ENCODE data around the gene KCNQ1. TPM values are rescaled to one million over a fixed set of nuclear protein-coding genes. Genes with fewer than 3 reads are reported as not detected.

KCNQ1 gene
- total RNA-seq, 1 donor from 2014 or later, result 0.13 TPM

DNA sequence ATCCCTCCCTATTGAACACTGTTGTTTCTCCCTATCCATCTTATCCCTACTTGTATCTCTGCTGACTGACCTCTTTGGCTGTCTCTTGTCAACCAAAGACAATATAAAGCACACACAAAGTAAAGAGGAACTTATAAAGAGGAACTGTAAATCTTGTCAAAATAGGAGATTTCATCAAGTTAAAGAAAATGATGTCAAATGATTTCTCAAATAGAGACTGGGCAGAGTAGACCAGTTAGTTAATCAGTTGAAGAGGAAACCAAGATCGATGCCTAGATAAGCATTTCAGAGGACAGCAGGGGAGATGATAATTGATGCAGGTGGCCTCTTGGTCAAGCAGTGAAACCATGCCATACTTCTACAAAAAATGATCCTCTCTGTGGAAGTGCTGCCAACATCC is 232.3 kb downstream of the KCNQ1 start:
- DNase-seq (ENCODE audit: low read depth in 2 of 2), result no peak

DNA sequence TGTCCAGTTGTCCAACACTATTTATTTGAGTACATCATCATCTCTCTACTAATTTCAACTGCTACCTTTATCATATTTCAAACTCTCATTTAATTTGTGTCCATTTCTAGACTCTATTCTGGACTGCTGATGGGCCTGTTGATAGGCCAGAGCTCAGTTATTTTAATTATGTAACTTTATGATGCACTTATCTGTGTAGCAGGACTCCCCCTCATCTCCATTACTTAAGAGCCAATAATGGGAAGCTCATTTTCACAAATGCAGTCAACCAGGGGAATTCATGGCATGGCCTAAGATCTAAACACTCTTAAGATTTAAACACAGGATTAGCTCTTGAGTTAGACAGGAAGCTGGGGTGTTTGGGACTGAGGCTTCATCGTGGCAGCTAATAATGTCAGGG is 233.6 kb downstream of the KCNQ1 start:
- no peak for DNase-seq (ENCODE audit: low read depth in 2 of 2)

DNA sequence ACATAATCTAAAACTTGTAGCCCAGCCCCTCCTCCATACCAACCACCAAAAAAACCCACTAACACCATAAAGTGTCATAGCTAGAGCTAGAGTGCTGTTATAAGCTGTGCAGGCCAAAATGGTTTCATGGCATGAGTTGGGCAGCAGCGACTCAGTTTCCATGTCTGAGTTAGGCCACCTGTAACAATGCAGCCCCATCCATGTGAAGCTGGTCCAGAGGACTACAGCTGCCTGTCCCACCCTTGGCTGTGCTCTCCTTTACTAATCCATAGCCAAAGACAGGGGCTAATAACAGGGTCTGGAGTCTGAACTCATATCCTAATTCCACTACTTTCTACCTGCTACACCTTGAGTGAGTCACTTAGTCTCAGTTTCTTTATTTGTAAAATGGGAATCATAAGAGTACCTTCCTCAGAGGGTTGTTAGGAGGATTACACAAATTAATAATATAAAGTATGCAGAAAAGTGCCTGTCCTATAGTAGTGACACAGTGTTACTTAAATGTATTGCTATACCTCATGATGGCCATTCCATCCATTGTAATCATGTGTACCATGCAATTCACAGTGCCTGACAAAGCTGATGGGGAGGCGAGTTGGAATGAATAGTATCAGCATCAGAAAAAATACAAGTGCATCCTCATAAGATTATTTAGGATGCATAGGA is 234.3 kb downstream of the KCNQ1 start:
- no peak for DNase-seq (ENCODE audit: low read depth in 2 of 2)

DNA sequence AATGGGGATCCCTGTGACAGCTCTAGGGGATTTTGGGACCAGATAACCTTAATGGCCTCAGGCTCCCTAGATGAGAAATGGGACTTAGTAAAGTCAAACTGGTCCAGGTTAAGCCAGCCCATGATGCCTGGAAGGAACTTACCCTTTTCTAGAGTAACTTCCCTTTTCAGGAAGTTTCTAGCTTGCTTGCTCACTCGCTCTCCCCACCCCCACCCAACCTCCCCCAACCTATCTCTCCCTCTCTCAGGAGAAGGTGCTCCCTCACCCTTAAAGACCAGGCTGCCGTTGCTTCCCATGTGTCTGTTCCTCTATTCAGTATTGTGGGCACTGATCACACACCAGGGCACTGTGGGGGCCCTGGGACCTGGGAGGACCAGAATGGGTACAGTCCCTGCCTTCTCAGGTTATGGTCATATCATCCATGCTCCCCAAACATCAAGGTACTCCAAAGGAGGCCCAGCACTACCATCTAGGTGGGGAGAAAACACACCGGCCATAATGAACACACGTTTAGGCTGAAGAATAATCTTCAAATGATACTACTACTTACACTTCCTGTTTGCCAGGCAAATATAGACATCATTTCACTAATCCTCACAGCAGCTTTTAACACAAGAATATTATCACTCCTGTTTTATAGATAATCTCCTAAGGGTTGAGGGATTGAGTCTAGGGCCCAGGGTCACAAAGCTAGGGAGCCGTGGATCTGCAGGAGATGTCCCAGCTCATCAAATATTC is 236.8 kb downstream of the KCNQ1 start:
- no peak for DNase-seq (ENCODE audit: low read depth in 2 of 2)

DNA sequence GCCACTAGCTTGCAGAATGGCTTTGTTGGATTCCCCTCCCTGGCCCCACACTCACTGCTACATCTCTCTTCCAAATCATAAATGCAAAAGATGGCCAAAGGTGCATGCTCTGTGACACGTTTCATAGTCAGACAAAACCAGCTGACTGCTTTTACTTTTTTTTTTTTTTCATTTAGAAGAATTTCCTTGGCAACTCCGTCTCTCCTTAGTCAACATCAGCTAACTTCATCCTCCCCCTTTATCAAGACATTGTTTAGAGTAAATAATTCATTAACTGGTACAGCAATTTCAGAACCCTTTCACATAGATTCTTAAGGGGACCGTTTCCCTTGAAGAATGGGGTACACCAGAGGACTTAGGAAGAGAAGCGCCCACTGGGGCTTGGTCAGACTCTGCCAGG is 239.0 kb downstream of the KCNQ1 start:
- no peak for DNase-seq (ENCODE audit: low read depth in 2 of 2)

DNA sequence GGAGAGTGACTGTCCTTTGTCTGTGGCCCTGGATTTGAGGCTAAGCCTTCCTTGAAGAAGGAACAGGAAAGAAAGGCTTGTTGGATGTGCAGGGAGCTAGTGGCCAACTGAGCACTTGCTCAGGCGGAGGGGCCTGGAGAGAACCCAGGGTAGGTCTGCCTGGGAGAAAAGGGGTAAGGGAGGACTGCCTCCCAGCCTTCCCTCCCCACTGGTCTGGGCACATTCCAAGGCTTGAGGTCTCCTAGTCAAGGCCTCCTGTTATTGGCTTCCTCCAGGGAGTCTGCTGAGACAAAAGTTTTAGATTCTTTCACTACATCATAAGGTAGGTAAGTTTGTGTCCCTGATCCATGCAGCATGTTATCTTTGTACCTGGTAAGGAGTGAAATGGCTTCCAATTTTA is 239.8 kb downstream of the KCNQ1 start:
- DNase-seq (ENCODE audit: low read depth in 2 of 2), result no peak

DNA sequence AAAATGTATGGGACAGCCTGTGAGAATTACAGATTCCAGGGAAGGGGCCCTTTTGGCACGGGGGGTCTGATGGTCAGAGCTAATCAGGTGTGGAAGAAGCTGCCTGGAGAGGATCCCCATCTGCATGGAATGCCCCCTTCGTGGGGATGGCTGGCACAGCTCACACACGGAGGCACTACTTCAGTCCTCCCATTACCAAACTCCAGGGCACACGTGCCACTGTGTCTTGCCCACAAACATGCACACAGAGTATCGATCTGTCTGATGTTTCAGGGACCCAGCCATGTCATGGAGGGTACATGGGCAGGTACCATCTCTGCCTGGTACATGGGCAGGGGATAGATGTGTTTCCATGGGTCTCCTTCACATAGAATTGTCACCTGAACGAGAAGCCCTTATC is 240.2 kb downstream of the KCNQ1 start:
- no peak for DNase-seq (ENCODE audit: low read depth in 2 of 2)

DNA sequence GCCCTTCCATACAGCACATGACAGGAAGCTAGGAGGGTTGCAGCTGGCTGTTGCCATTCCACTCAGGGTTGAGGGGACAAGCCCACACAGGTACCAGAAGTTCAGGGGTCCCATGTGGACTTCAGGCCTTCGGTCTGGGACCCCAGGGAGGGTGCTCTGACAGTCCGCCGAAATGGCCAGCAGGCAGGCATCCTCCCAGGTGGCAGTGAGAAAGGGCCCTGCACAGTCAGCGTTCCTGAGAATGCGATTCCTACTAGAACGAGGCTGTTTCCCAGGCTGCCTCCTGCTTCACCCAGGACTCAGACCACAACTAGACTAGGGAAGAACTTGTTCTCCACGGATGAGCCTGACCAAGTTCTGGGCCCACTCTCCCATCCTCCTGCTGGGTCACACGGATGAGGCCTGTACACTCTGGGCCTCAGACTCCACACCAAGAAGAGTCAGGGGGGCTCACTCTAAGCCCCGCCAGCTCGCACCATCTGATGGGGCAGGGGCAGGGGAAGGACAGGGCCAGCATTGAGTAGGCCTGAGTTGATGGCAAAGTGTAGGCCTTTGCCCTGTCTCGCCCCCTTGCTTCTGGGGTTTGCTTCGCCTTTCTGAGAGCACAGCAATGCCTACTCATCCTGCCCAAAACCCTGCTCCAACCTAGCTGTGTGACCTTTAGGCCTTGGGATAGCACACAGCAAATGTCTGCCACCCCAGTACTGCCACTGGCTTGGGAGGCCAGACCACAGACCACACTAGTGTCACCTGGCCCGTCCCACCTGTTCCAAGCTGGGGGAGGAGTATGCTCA is 241.0 kb downstream of the KCNQ1 start:
- DNase-seq (ENCODE audit: low read depth in 2 of 2), result no peak

DNA sequence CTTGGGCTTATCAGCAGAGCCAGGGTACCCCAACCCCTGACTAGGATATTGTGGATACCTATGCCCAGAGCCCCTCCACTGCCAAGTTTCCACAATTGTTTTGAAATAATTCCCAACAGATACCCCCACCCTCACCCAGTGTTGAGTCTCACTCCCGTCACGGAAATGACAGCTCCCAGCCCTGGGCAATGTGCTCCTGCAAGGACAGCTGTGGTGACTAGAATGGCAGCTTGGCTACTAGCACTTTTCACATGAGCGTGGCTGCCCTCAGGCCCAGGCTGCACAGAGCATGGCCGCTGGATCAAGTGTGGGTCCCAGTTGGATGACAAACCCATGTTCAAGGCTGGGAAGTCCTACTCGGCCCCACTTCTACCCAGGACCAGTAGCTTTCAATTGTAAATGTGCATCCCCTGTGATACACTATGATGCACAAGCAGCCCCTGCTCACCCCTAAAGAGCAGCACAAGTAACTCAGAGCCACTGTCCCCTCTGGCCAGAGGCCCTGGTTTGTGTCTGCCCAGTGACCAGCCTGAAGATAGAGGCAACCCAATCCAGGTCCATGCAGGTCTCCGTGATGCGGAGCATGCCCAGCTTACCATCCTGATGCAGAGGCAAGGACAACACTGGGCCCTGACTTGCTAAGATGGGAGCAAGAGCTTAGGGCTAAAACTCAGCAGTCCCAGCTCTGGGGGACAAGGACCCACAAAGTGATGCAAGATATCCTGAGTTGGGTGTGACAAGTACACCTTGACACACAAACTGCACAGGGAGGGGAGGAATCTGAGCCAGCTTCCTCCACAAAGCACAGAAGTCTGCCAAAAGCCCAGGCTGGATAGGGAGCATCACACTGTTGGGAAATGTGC is 241.8 kb downstream of the KCNQ1 start:
- DNase-seq (ENCODE audit: low read depth in 2 of 2), result no peak

DNA sequence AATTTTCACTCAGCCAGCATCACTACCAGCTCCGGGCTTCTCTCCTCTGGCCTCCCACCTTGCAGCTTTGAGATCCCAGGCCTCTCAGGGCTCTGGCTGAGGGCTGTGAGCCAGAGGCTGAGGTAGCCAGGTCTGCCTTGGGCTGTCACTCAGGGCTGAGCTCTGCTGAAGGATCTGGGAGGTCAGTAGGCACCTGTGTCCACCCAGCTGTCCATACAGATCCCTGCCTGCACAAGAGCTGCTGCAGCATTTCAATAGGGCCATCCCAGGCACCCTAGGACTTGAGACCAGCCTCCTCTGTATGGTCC is 242.4 kb downstream of the KCNQ1 start:
- no peak for DNase-seq (ENCODE audit: low read depth in 2 of 2)

DNA sequence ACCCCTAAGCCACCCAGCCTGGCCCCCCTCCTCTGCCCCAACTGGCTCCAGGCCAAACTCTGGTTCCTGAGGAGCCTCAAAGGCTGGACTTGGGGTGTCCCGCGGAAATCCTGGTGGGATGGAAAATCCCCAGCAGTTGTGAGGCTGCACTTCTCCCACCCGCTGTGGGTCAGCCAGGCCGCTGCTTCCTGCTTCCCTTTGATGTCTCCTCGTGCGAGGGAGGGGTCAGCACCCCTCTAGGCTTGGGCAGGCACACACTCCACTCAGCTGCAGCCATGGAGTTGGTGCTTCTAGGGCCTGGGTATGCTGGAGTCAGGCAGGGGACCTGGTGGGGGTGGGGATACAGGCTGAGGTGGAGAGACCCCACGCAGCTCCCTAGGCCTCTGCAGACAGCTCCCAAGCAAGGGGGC is 243.0 kb downstream of the KCNQ1 start:
- peak in 1 of 2 donors; percentile 15 for DNase-seq (ENCODE audit: low read depth in 2 of 2)

DNA sequence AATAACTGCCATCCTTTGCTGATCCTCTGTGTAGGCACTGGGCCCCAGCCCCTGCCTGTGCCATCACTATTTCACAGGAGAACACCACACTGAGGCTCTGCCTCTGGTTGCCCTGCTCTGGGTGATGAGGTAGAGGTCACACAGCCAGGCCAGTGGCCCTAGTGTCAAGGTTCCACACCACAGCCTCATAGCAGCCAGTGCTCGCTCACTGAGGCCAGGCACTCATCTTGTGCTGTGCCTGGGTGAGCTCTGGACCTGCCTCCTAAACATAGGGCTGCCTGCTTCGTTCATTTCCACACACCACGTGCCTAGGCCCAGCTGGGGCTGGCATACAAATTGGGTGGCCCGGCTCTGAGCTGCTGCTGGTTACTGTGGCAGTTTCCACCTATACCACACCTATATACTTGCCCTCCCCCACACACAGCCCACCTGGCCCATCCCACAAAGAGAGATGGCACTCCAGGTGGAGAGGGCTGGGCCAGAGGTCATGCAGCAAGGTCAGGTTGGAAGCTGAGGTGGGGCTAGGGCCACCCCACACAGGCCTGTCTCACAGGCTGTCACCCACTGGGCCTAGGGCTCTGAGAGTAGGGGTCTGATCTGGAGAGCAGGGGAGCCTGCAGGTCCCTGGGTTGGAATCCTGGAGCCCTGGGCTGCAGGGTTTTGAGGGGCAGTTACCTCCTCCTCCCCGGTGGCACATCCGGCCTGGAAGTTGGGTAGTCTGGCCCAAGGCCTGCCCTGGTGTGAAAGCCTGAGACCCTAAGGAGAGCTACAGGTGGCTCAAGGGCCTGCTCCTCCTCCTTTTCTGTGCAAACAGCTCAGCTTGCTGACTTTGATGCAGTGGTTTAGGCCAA is 243.8 kb downstream of the KCNQ1 start:
- no peak for DNase-seq (ENCODE audit: low read depth in 2 of 2)

DNA sequence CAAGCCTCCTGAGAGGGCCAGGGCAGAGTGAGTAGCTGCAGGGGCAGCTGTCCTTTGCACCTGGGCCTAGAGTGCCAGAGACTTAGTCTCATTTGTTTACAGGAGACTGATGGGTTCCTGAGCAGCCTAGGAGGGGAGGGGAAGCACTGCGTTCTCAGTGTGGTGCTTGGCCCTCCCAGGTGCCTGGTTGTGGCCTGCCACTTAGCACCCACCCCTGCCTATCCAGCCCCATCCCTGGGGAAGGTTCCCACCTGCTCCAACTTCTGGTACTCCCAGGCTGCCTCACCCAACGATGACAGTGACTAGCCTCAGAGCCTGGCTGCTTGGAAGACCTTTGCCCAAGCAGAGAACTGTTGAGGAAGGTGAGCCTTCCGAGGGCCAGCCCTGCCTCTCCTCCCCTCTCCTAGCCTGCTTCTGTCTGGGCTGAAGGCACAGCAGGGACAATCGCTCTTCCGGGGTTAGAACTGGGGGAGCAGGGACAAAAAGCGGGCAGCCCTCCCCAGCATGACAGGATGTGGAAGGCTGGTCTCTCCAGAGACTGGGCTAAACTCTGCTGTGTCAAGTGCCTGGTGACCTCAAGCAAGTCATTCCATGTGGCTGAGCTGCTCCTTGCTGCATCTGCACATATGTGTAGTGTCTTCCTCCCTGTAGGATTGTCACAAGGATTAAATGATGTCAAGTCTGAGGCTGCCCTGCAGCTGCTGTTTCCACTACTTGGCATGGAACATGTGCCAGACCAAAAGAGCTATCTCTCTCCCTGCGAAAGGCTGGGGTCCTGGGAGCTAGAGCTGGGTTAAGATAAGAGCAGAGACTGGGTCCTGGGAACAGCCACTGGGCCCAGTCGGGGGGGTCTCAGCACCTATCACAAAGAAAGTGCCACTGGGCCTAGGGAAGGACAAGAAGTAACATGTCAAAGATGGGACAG is 245.1 kb downstream of the KCNQ1 start:
- no peak for DNase-seq (ENCODE audit: low read depth in 2 of 2)

DNA sequence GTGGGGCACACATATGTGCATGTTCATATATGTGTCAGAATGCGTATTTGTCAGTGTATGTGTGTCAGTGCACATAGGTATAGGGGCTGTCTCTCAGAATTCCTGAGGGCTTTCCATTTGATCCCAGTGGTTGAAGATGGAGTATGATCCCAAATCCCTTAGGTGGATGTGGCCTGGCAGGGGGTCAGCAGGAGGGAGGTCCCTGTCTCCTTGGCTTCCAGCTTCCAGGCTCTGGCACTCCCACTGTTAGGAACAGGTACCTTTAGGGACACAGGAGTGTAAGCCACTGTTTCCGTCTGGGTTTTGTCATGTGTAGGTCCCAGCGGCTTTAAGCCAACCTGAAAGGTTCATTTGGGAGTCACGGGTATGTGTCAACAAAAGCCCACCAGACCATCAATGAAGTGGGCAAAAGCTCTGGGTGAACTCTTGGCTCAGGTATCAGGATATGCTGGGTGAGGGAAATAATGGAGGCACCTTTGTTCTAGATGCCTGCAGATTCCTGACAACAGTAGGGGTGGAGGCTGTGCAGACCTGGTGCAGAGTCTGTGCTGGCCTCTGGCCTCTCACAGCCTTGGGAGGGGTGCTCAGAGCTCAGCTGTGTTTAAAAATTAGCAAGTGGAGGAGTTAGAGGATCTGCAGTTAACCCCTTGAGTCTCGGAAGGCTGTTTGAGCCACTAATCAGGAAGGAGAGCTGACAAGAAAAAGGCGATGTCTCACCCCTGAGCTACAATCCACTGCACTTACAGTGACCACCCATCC is 246.0 kb downstream of the KCNQ1 start:
- no peak for DNase-seq (ENCODE audit: low read depth in 2 of 2)

DNA sequence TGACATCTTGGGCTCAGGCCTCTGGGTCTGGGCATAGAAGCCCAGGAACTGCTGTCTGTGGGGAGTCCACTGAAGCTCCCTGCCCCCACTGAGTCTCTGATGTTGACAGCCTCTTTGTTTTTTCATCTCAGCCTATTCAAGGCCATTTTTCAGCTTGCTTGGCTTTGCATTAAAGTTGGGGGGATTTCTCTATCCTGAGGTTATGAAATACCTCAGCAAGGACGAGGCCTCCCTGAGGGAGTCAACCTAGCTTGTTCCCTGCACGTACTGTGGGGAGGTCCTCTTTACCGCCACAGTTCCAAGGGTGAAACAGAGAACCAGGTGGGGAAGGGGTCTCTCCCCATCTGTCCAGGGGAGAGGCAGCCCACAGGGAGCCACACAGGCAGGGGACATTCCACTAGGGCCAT is 246.6 kb downstream of the KCNQ1 start:
- no peak for DNase-seq (ENCODE audit: low read depth in 2 of 2)

DNA sequence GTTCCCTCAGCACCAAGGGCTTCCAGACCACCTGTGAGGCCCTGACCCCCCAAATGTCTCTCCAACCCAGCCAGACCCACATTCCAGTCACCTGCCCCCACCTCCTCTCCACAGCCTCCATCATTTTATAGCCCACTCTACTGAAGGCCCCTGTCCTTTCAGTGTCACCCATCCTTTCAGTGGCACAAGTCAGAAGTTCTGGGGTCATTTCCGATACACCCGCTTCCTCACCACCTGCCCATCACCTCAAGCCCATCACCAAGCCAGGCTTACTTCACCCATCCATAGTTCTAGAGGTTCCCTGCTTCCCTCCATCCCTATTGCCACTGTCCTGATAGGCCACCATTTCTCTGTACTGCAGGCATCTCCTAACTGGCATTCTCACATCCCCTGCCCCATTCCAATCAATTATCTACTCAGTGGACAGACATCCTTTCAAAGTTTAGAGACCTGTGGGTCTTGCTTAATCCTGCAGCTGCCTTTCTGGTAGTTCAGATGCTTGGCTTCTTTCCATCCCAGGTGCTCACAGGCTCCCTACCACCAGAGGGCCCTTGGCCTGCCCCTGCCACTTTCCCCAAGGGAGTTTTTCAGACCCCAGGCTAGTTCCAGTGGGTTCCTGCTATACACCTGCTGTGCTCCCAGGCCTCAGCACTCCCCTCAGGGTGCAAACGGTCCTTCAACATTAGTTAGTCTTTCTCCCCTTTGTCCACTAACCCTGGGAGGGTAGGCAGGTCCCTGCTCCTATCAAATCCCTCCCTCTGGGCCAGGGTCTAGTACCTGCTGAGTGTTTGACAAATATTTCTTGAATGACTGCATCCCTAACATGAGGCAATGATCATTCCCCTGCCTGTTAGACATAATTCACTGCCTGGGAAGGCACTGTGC is 247.4 kb downstream of the KCNQ1 start:
- DNase-seq (ENCODE audit: low read depth in 2 of 2), result no peak

DNA sequence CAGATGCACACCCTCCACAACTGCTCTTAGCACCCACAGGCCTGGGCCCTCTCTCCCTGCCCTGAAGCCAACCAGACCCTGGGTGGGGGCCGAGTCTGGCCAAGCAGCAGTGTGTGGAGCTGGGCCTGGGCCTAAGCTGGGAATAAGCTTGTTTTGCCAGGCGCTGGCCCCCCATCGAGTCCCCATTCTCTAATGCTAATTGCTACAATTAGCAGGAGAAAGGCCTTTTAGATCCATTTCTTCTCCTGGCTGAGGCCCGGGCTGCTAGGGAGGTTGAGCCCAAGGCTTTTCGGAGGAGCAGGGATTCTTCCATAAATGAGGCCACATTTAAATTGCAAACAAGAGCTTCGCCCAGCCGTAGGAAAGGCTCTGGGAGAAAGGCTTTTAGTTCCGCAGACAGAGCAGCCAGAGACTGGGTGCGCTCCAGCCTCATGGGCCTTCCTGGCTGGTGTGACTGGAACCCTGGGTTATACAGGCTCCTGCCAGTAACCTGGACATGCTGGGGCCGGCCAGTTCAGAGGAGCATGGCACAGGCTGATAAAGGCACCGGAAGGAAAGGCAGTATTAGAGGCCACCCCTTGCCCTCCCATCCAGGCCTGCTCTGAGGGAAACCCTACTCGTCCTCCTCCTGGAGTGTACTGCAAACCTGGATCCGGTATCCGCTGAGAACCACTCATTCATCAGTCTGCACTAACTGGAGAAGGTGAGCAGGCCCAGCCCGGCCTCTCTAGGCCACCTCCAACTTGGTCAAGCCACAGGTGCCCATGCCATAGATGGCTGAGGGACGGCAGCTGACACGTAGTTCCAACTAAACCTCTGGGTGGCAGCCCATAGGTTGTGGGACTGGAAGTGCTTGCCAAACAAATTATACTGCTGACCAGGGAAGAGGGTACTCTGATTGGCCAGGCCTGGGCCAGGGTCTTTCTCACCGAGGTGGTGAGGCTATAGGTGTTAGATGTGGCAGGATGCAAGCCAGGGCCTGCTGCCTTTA is 248.8 kb downstream of the KCNQ1 start:
- no peak for DNase-seq (ENCODE audit: low read depth in 2 of 2)

All from dermis microvascular lymphatic vessel endothelial cell (primary cell).